Testis (tissue), 3 donors: Measurements from ENCODE around the gene CCNL1. TPM values are rescaled to one million over a fixed set of nuclear protein-coding genes. Genes with fewer than 3 reads are reported as not detected.

ENCODE experiments used
- DNase-seq: peaks from one replicate; pipeline ENCODE4 v3.0.0-alpha.2; 2019
- H3K27ac ChIP-seq, 2 donors: fragments of 200-600 bp; sonication (generic); one replicate each; pipeline ENCODE4 v1.5.1; 2019
- H3K27me3 ChIP-seq: fragments of 200-600 bp; sonication (generic); one replicate; pipeline ENCODE4 v1.5.1; 2019
- H3K36me3 ChIP-seq: fragments of 200-600 bp; sonication (generic); one replicate; pipeline ENCODE4 v1.5.1; 2017; ENCODE audit warnings: low read depth; ENCODE audit errors: missing control alignments
- H3K4me1 ChIP-seq: fragments of 200-600 bp; sonication (generic); one replicate; pipeline ENCODE4 v1.5.1; 2019
- H3K4me3 ChIP-seq, 2 donors: fragments of 200-600 bp; sonication (generic); one replicate each; pipeline ENCODE4 v1.5.1; 2017 to 2019
- H3K9me3 ChIP-seq: fragments of 200-600 bp; sonication (generic); one replicate; pipeline ENCODE4 v1.5.1; 2017
- CTCF ChIP-seq, 3 experiments: fragments of 450-650 bp in 2 of 3; fragments of 200-600 bp in 1 of 3; sonication (generic) in 1 of 3; IDR thresholded peaks; one replicate each; pipeline ENCODE4 v1.5.1; 2016 to 2019; ENCODE audit warnings: antibody characterized with exemption in 3 of 3, mild to moderate bottlenecking in 2 of 3, moderate library complexity in 1 of 3
- POLR2A ChIP-seq: fragments of 450-650 bp; IDR thresholded peaks from one replicate; pipeline ENCODE4 v1.6.1; 2017; ENCODE audit warnings: antibody characterized with exemption, mild to moderate bottlenecking, moderate library complexity
- WGBS, 2 donors: methylation state at CpG; one replicate each; pipeline ENCODE4 v1.1.5; 2018; 5-methylcytosine and 5-hydroxymethylcytosine counted together
- intact Hi-C: fragments of 100-400 bp; cut with DNase I; formaldehyde crosslinking; loops from one replicate; pipeline ENCODE4 v1.15.1; 2023; ENCODE audit warnings: low total_unique reads
- polyA plus RNA-seq: library from polyadenylated mRNA; stranded (reverse); fragments of 350-450 nt; fragmentation: Illumina TruSeq; extraction: RNeasy Lipid Tissue Mini Kit (QIAGEN cat#74804); gene quantifications from one replicate; pipeline ENCODE4 v1.2.3, GENCODE V29; 2014; ENCODE audit warnings: low read depth, low replicate concordance; ENCODE audit not compliant: insufficient read depth
- total RNA-seq, 2 donors: library from RNA; depleted of rRNA; stranded (reverse); fragments of >200 nt; gene quantifications; one replicate each; pipeline ENCODE4 v1.2.3, GENCODE V29; 2016

The CCNL1 gene
- total and polyA plus RNA-seq, 3 donors from 2014 or later: 46.1 to 200 (median 168) TPM

- Histone ChIP-seq H3K27me3 (no peaks in the 10 kb centered on the region), H3K36me3 (no peaks in the 10 kb centered on the region), H3K4me1 (peaks cover 8% of the 10 kb centered on the region), H3K9me3 (no peaks in the 10 kb centered on the region), H3K27ac (no peak overlapping the region), H3K4me3 (no peak overlapping the region)
- 57 to 88% methylated on average over 5 of the region's 5 CpGs for WGBS, 2 donors
- no peak for DNase-seq
- intact Hi-C loops: no loop called here
- TF ChIP-seq POLR2A (no peak), CTCF (IDR thresholded peaks at IDR 0.05) (no peak)
These were observed 52.3 kb downstream of the CCNL1 start for GRCh38 chr3:157107644-157108133.

GRCh38 chr3:157107037-157107436, 52.9 kb downstream of the CCNL1 start:
- TF ChIP-seq POLR2A (no peak), CTCF (IDR thresholded peaks at IDR 0.05) (no peak)
- H3K36me3 ChIP-seq: no peaks in the 10 kb centered on the region
- no peaks in the 10 kb centered on the region for H3K27me3 ChIP-seq
- no peak overlapping the region for H3K27ac ChIP-seq
- DNase-seq: no peak
- H3K9me3 ChIP-seq: no peaks in the 10 kb centered on the region
- intact Hi-C loops: no loop called here
- H3K4me3 ChIP-seq: no peak overlapping the region
- H3K4me1 ChIP-seq: peaks cover 8% of the 10 kb centered on the region
- WGBS, 2 donors: 88 to 94% methylated on average over 2 of the region's 2 CpGs

- Histone ChIP-seq H3K36me3 (no peaks in the 10 kb centered on the region), H3K27me3 (no peaks in the 10 kb centered on the region), H3K27ac (no peak overlapping the region), H3K4me3 (no peak overlapping the region), H3K9me3 (no peaks in the 10 kb centered on the region), H3K4me1 (peaks cover 8% of the 10 kb centered on the region)
- intact Hi-C loops: no loop called here
- WGBS, 2 donors: 68% methylated on average over 7 of the region's 7 CpGs
- DNase-seq: no peak
- no peak for TF ChIP-seq POLR2A
- TF ChIP-seq CTCF (IDR thresholded peaks at IDR 0.05): no peak
These were observed 54.9 kb downstream of the CCNL1 start for GRCh38 chr3:157104928-157105652.

- WGBS, 2 donors: 53 to 64% methylated on average over 4 of the region's 4 CpGs
- H3K9me3 ChIP-seq: no peaks in the 10 kb centered on the region
- H3K4me1 ChIP-seq: peaks cover 5% of the 10 kb centered on the region
- DNase-seq: no peak
- no peak overlapping the region for H3K4me3 ChIP-seq
- no peak for TF ChIP-seq POLR2A
- TF ChIP-seq CTCF (IDR thresholded peaks at IDR 0.05): no peak
- intact Hi-C loops: no loop called here
- no peaks in the 10 kb centered on the region for H3K36me3 ChIP-seq
- no peaks in the 10 kb centered on the region for H3K27me3 ChIP-seq
- no peak overlapping the region for H3K27ac ChIP-seq
These were observed 55.4 kb downstream of the CCNL1 start for GRCh38 chr3:157104521-157104920.

GRCh38 chr3:157103860-157104259, 56.1 kb downstream of the CCNL1 start:
- peak overlapping the region in 1 of 2 donors; percentile 29 for H3K27ac ChIP-seq
- no peaks in the 10 kb centered on the region for H3K36me3 ChIP-seq
- no peaks in the 10 kb centered on the region for H3K27me3 ChIP-seq
- peaks cover 5% of the 10 kb centered on the region for H3K4me1 ChIP-seq
- no peak for TF ChIP-seq POLR2A
- TF ChIP-seq CTCF (IDR thresholded peaks at IDR 0.05): no peak
- DNase-seq: no peak
- H3K9me3 ChIP-seq: no peaks in the 10 kb centered on the region
- 84 to 85% methylated on average over 2 of the region's 2 CpGs for WGBS, 2 donors
- H3K4me3 ChIP-seq: no peak overlapping the region
- intact Hi-C loops: no loop called here
